ENCODE measurements around the gene TMED1.
A peak's percentile ranks its signal among the peaks of the same experiment; 100 is the strongest.

The TMED1 gene

DNA sequence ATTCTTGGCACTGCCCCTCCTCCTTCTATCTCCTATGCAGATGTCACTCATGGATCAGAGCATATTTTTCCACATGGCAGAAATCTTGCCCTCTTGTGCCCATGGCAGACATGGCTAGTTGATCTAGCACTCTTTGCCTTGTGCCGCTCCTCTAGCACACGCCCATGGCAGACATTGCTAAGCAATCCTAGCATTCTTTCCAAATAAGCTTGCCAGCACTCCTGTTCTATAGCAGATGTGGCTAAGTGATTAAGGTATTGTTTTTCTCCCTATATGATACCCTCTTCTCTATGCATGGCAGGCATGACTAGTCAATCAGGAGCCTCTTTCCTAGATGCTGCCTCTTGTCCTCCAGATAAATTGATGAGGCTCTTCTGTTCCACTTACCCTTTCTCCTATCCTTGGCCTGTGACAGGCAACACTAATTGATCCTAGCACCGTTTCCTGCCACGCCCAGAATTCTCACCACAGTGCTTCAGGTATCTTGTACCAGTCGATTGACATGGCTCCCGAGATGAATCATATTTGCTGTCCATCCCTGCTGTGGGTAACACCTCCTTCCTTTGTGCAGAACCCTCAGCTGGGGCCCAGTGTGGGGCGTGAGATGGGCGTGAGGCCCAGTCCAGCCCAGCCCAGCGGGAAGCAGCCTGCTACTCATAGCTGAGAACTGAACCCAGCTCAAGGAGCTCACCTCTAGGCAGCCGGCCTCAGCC is 26.9 kb downstream of the TMED1 start:
- peak; percentile 53 for DNase-seq

DNA sequence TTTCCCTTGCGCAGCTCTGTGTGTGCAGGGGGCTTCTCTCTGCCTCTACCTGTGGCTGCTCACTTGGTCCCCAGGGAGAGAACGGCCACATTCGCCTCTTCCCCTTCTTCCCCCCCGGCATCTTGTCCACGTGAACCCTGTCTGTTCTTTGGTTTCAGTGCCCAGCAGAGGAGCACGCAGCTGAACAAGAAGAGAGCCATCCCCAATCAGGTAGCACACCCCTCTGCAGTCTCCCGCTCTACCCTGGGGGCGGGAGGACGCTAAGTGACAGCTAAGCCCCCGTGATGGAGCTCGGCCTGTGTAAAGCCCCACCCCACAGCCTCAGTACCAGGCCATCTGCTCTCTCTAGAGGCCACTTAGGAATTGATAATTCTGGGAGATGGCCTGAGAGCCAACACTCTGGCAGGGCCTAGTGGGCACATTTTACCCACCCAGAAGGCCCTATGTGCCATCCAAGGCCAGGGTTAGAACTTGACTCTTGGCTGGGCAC is 30.2 kb downstream of the TMED1 start:
- DNase-seq = no peak

DNA sequence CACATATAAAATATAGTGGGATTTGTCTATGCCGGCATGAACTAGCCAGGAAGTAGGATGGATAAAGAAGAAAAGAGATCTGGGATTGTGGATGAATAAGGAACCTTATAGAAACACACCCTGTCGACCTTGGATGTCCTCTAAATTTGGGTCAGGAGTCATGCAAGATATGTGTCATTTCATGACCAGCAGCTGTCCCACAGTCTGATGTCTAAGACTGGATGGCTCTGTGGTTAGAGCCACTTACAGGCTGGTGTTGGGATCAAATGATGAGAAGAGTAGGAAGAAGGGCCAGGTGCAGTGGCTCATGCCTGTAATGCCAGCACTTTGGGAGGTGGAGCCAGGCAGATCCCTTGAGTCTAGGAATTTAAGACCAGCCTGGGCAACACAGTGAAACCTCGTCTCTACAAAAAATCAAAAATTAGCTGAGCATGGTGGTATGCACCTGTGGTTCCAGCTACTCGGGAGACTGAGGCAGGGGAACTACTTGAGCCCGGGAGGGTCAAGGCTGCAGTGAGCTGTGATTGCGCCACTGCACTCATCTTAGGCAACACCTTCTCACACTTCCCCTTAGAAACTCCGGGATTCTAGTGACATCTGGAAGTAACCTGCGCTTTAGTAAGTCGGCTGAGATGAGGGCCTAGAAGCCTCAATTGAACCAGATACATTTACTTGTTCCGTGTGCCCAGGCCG is 30.8 kb downstream of the TMED1 start:
- no peak for DNase-seq

DNA sequence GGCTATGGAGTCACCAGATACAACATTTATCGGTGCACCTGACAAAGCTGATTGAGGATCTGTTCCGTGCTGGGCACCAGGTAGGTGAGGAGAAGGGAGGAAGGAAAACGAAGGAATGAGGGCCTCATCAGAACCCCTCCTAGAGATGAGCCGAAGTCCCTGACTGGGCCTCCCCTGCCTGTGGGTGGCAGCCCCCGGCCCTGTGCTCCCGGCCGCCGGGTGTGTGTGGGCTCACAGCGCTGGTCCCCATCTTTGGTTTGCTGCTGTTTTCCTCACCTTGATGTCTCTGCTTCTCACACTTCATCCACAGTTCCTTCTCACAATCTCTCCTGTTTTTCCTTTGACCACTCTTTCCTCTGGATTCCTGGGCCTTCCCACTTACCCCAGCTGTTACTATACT is 32.8 kb downstream of the TMED1 start:
- DNase-seq = no peak

DNA sequence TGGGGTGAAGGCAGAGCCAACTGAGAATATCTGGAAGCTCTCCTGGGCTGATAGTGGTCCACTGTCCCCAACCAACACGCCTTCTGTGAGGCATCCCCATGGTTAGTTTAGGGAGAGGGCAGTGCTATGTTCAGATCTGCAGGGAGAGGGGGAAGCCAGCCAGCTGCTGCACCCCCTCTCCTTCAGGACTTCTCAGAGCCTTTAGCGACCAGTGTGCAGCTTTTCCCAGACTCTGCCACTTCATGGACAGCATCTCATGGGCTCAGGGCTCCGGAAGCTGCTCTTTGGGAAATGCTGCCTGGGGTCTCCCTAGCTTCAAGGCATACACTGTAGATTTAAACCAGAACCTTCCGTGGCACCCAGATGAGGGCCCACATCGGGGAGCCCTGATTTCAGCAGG is 33.5 kb downstream of the TMED1 start:
- no peak for DNase-seq

DNA sequence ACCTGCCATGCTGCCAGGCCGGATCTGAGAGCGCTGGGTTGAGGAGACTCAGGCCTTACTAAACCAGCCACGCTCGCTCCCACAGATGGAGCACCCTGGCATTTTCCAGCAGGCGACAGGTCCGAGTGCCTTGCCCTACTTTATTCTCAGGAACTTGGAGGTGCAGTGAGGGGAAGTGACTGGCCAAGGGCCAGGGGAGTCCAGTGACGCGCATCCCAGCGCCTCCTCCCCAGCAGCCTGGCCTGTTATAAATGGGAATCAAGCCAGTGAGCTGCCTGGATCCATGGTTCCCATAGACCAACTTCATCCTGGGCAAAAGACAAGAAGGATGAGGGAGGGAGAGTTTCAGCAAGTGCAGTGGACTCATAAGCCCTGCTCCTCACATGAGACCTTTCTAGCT is 35.5 kb downstream of the TMED1 start:
- no peak for DNase-seq

DNA sequence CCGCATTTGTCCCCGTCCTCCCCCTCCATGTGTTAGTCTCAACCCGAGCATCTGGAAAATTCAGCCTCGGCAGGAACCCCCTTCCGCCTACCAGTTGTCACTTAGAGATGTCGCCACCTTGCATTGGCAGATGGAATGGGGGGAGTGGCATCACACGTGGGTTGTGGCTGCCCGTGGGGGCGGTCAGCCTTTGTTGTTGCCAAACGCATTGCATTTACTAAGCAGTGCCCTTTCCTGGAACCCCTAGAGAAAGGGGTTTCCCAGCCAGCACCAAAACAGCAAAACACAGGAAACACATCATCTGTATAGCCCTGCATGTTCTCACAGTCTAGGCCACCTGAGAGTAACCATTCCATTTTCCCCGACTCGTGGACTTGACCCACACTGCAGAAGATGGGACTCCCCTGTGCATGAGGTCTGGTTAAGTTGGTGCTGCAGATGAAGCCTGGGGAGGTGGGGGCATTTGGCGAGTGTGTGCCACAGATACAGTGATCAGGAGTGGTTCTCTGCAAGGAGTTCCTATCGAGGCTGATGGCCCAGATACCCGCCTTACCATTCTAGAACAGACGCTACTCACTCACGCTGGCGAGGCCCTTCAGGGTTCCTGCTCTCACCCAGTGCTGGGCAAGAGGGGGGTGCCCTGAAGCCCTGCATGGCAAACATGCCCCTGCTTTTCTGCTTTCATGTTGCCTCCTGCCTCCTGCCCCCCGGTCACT is 38.3 kb downstream of the TMED1 start:
- DNase-seq = peak; percentile 94

DNA sequence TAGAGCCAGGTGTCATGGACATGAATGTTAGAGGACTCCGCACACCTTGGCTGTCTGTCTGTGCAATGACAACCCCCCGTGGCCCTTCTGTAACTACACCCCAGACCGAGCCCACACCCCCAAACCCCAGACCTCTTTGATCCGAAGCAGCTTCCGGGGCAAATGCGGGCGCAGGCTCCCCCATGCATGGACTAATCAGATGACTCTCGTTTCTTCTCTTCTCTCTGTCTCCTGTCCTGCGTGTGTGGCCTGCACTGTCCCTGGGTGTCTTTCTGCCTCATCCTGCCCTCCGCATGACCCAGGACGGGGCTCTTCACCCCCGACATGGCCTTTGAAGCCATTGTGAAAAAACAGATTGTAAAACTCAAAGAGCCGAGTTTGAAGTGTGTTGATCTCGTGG is 38.9 kb downstream of the TMED1 start:
- DNase-seq = peak; percentile 81

DNA sequence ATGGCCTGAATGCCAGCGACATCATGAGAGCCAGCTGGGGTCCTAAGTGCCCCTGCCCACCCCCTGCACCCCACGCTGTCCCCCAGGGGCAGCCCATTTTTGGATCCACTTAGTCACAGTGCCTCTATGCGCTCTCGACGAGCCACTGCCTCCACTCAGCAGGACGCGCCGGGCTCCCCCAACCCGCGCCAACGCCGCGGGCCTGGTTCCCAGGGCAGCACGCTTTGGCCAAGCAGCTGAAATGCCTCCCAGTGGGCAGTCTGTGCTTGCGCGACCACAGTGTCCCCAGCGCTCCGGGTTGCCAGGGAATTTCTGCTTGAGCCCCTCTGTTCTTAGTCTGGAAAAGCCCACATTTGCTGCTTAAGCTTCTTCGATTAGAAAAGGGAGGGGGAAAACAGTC is 39.4 kb downstream of the TMED1 start:
- DNase-seq = no peak

DNA sequence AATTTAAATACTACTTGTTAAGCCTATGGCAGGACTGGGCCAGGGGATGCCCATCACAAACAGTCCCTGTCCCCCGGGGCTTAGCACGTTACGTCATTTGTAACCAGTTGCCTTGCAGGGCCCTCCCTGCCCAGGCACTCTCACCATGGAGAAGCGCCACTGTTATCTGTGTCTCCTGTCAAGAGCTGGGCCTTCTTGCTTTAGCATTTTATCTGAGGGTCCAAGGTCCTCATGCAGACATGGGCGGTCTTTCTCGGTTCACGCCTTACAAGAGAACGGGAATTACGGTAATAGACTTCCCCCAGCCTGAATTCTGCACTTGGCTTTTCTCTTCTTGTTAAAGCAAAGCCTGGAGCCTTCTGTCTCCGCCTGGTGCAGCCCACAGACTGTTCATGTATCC is 46.1 kb downstream of the TMED1 start:
- DNase-seq = no peak

DNA sequence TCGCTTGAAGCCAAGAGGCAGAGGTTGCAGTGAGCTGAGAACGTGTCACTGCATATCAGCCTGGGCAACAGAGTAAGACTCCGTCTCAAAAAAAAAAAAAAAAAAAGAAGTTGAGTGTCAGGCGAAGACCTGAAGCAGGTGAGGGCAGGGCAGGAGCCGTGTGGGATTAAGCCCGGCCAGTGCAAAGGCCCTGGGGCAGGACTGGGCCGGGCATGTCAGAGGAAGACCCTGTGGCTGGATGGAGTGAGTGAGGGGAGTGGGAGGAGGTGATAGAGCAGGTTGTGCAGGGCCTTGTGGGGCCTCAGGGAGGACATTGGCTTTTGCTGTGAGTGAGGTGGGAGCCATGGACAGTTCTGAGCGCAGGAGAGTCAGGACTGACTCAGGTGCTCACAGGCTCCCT is 47.9 kb downstream of the TMED1 start:
- DNase-seq = no peak

DNA sequence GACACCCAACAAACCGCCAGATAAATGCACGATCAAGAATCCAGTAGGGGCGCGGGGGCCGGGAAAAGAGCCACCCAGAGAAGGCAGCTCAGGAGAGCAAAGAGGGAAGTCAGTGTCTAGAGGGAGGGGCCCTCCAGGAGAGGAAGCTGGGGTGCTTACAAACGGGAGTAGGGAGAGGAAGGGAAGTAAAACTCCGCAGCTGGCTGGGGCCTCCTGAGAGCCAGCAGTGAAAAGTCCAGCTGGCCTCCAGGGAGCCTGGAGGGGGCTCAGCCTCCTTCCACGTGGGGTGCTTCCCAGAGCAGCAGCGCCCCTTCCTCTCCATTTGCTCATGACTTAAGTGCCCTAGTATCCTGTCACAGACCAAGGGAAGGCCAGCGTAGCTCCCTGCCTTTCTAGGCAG is 51.8 kb downstream of the TMED1 start:
- no peak for DNase-seq

DNA sequence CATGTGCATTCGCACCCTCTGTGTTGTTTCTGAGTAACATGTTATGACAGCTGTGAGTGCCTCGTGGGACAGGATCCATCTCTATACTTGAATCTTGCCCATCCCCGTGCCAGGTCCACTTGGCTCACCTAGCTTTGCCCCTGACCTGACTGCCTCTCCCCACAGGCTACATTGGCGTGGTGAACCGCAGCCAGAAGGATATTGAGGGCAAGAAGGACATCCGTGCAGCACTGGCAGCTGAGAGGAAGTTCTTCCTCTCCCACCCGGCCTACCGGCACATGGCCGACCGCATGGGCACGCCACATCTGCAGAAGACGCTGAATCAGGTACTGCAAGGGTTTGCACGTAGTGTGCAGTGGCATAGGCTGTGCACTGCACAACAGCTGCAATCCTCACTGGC is 53.2 kb downstream of the TMED1 start:
- DNase-seq = no peak

All from CD4-positive, alpha-beta T cell treated with Interleukin-10 for 1 hour (primary cell).